ENCODE results near the gene CHD8.
A peak's percentile ranks its signal among the peaks of the same experiment; 100 is the strongest.

The CHD8 gene

DNA sequence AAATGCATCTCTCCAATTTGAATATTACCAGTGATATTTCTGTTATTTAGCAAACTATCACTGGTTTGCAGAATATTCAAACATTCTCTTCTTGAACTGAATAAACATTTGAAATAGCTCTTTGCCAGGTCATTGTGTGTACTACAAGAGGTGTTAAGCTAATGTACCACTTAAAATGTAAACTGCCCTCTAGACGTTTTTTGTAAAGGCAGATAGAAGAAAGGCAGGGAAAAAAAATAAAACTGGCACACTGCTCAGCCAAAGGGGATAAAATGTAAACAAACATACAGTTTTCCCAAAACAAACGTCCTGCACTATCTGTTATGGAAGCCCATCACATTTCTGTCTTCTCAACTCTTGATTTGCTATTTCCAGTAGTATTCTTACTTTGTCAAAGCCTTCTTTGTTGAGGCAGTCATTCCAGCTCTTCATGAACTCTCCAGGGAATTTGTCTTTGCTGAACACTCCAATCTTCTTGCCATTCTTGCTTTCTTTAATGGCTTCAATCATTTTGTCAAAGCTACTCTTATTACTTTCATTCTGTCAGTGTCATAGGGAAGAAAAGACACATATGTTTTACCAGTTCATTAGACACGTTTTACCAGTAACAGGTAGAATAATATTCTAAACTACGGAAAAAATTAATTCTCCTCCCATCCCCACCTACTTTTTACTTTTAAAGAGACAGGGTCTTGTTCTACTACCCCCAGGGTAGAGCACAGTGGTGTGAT, 85.8 kb downstream of the CHD8 start:
- DNase-seq: no peak

GRCh38 chr14:21367582-21368144, 88.3 kb downstream of the CHD8 start:
- no peak for DNase-seq

DNA sequence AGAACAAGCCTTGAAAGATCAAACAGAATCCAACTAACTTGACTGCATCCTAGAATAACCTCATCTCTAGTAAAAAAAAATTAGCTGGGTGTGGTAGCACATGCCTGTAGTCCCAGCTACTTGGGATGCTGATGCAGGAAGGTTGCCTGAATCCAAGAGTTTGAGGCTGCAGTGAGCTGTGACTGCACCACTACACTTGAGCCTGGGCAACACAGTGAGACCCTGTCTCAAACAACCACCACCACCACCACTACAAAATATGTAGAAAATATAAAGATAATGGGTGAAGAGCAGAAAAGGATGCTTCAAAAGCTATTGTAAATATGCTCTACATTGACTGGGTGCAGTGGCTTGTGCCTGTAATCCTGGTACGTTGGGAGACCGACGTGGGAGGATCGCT, 99.4 kb downstream of the CHD8 start:
- DNase-seq: no peak

- DNase-seq: peak; percentile 55
Measured at GRCh38 chr14:21352587-21352986, 103.3 kb downstream of the CHD8 start.

DNA sequence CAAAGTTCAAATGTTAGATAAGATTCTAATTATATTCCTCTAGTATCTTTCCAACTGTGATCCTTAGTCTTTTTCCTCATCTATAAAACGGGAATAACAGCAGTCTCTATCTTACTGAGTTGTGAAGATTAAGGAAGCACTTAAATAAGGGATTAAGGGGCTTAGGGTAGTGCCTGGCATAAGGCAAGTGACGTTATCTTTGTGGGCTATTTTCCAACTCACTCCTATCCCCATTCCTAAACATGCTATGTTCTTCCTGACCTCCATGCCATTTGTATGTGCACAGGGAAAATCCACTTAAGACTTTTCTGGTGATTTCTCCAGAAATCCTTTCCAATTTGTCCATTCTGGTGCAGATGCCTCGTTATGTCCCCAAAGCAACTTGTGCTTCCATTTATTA, 105.4 kb downstream of the CHD8 start:
- DNase-seq: no peak

GRCh38 chr14:21347201-21347600, 108.7 kb downstream of the CHD8 start:
- no peak for DNase-seq

- no peak for DNase-seq
Measured at GRCh38 chr14:21346532-21347135, 109.3 kb downstream of the CHD8 start.

DNA sequence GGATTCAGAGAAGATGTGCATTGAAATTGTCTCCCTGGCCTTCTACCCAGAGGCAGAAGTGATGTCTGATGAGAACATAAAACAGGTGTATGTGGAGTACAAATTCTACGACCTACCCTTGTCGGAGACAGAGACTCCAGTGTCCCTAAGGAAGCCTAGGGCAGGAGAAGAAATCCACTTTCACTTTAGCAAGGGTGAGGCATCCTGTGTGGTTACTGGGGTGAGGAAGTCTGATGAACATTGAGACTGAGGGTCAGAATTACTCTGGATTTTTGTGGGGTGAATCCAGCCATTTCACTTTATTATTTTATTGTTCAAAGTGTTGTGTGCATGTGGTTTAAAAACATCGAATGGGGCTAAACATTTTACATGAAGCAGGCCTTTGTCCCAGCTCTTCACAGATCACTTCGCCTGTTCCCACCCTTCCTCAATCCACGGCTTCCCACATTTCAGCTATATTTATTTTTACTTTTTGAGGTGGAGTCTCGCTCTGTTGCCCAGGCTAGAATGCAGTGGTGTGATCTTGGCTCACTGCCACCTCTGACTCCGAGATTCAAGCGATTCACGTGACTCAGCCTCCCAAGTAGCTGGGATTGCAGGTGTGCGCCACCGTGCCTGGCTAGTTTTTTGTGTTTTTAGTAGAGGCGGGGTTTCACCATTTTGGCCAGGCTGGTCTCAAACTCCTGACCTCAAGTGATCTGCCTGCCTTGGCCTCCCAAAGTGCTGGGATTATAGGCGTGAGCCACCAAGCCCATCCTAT, 112.7 kb downstream of the CHD8 start:
- no peak for DNase-seq

All from CD4-positive, alpha-beta T cell treated with Interleukin-15 for 1 hour (primary cell).